Adrenal gland (tissue), 12 donors: ENCODE measurements around the gene C2CD3. TPM values are rescaled to one million over a fixed set of nuclear protein-coding genes. Genes with fewer than 3 reads are reported as not detected.

Experiments
- DNase-seq, 7 donors: peaks; one replicate each; pipeline ENCODE4 v3.0.0-alpha.2; 2019 to 2020
- H3K27ac ChIP-seq, 5 donors: fragments of 200-600 bp; sonication (generic) in 4 of 5; 1 replicate in 3 of 5; 2 replicates in 2 of 5; pipeline versions ENCODE4 v1.5.1 to v1.8.0; 2016 to 2020; ENCODE audit warnings: mild to moderate bottlenecking in 1 of 5
- H3K27me3 ChIP-seq: fragments of 200-600 bp; 2 replicates; pipeline ENCODE4 v1.8.0; 2021
- H3K36me3 ChIP-seq, 2 donors: fragments of 200-600 bp; replicated peaks in 1 of 2; 1 replicate in 1 of 2; 2 replicates in 1 of 2; pipeline versions ENCODE4 v1.5.1 to v1.8.0; 2018 to 2022
- H3K4me1 ChIP-seq, 2 donors: fragments of 200-600 bp; replicated peaks in 1 of 2; 1 replicate in 1 of 2; 2 replicates in 1 of 2; pipeline versions ENCODE4 v1.5.1 to v1.8.0; 2018 to 2021
- H3K4me3 ChIP-seq, 4 donors: fragments of 200-600 bp; sonication (generic) in 3 of 4; one replicate each; pipeline ENCODE4 v1.5.1; 2016 to 2018
- H3K9me3 ChIP-seq, 3 donors: fragments of 200-600 bp; sonication (generic) in 1 of 3; replicated peaks in 1 of 3; 1 replicate in 2 of 3; 2 replicates in 1 of 3; pipeline versions ENCODE4 v1.5.1 to v1.8.0; 2016 to 2021
- POLR2A ChIP-seq, 2 donors: fragments of 450-650 bp; IDR thresholded peaks; one replicate each; pipeline ENCODE4 v1.6.1; 2017; ENCODE audit warnings: antibody characterized with exemption in 2 of 2, mild to moderate bottlenecking in 2 of 2, moderate library complexity in 1 of 2
- WGBS, 4 donors: extraction: QIAGEN DNeasy Blood & Tissue Kit in 2 of 4; methylation state at CpG; one replicate each; pipeline versions ENCODE4 v1.1.5 to v1.1.7; 2013 to 2017; 5-methylcytosine and 5-hydroxymethylcytosine counted together
- intact Hi-C, 2 donors: fragments of 100-400 bp; cut with DNase I; formaldehyde crosslinking; loops; one replicate each; pipeline versions ENCODE4 v1.14.1 to v1.15.0; 2022 to 2023
- polyA plus RNA-seq, 3 donors: library from polyadenylated mRNA; stranded (reverse); fragments of 200-250 nt in 2 of 3; fragments of 350-450 nt in 1 of 3; fragmentation: Illumina TruSeq in 1 of 3; extraction: RNeasy Lipid Tissue Mini Kit (QIAGEN cat#74804) in 1 of 3; gene quantifications; one replicate each; pipeline ENCODE4 v1.2.3, GENCODE V29; 2013 to 2014
- total RNA-seq, 9 donors: library from RNA; depleted of rRNA in 4 of 9; stranded (reverse); fragments of >200 nt in 4 of 9; fragments of 120-200 nt in 1 of 9; fragmentation: NEBNext Ultra II Directional in 1 of 9; extraction: Animal tissue kit (Norgen Biotek cat#: 25700) in 1 of 9; gene quantifications; one replicate each; pipeline versions ENCODE4 v1.1.0 to v1.2.4, GENCODE V29; 2013 to 2023
- TF ChIP-seq, protein P1 (sequence below), 6 experiments: fragments of 450-650 bp in 4 of 6; fragments of 200-600 bp in 2 of 6; sonication (generic) in 1 of 6; IDR thresholded peaks; 1 replicate in 5 of 6; 2 replicates in 1 of 6; pipeline versions ENCODE4 v1.5.1 to v1.8.0; 2016 to 2021; ENCODE audit warnings: antibody characterized with exemption in 6 of 6, mild to moderate bottlenecking in 2 of 6, moderate library complexity in 1 of 6
- donor health status: healthy with polysubstance abuse.
- donor health status: Bipolar disorder and iron deficiency.
- donor health status: DM: yes; HTN: yes; CAD: no.
- donor health status: DM: no; HTN: no; CAD: no.
- donor health status: DM: no; HTN: no; CAD: no.
- donor health status: DM: yes; HTN: yes; CAD: no.

The C2CD3 gene
- total and polyA plus RNA-seq, 12 donors = 14.5 to 42.8 (median 25.5) TPM

DNA sequence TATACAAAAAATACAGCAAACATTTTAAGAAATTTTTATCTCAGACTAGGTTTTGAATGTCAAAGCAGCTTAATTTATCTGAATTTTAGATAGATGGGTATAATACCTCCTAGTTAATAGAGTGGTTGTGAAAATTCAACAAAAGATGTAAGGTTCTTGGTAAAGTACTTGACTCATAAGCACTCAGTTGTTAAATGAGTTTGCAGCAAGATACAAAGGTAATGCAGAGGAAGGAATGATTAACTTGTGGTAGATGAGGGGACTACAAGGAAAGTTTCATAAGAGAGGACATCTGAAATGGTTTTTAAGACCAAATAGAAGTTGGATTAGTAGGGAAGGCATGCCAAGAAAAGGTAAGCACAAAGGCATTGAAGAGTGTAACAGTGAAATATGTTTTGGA lies 37.7 kb upstream of the C2CD3 start:
- Histone ChIP-seq H3K27ac (no peak overlapping the region), H3K36me3 (peaks cover 0 to 17% of the 10 kb centered on the region in 2 donors), H3K9me3 (no peaks in the 10 kb centered on the region), H3K4me3 (no peak overlapping the region), H3K27me3 (no peaks in the 10 kb centered on the region), H3K4me1 (no peaks in the 10 kb centered on the region)
- no peak for DNase-seq
- TF ChIP-seq, protein P1, sequence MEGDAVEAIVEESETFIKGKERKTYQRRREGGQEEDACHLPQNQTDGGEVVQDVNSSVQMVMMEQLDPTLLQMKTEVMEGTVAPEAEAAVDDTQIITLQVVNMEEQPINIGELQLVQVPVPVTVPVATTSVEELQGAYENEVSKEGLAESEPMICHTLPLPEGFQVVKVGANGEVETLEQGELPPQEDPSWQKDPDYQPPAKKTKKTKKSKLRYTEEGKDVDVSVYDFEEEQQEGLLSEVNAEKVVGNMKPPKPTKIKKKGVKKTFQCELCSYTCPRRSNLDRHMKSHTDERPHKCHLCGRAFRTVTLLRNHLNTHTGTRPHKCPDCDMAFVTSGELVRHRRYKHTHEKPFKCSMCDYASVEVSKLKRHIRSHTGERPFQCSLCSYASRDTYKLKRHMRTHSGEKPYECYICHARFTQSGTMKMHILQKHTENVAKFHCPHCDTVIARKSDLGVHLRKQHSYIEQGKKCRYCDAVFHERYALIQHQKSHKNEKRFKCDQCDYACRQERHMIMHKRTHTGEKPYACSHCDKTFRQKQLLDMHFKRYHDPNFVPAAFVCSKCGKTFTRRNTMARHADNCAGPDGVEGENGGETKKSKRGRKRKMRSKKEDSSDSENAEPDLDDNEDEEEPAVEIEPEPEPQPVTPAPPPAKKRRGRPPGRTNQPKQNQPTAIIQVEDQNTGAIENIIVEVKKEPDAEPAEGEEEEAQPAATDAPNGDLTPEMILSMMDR (IDR thresholded peaks at IDR 0.05) = no peak
- TF ChIP-seq POLR2A (IDR thresholded peaks at IDR 0.05) = no peak
- intact Hi-C loops = no loop called here

DNA sequence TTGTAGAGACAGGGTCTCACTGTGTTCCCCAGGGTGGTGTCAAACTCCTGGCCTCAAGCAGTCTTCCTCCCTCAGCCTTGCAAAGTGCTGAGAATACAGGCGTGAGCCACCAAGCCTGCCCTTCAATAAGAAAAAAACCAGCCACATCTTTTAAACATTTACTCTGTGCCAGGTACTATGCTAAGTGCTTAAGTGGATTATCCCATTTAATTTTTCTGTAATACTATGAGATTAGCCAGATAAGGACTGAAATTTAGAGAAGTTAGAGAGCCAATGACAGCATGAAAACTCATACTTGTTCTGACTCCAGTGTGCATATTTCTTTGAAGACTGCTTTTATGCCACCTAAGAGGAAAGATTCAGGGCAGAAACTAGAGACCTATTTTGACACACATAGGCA lies 35.9 kb upstream of the C2CD3 start:
- peaks cover 0 to 17% of the 10 kb centered on the region in 2 donors for H3K36me3 ChIP-seq
- no peak overlapping the region for H3K4me3 ChIP-seq
- TF ChIP-seq, protein P1 (IDR thresholded peaks at IDR 0.05) = no peak
- TF ChIP-seq POLR2A (IDR thresholded peaks at IDR 0.05) = no peak
- no peak overlapping the region for H3K27ac ChIP-seq
- H3K4me1 ChIP-seq = peaks cover 0 to under 1% of the 10 kb centered on the region in 2 donors
- H3K9me3 ChIP-seq = no peaks in the 10 kb centered on the region
- WGBS, 4 donors = 72 to 100% (median 89%) methylated on average over 1 of the region's 1 CpG
- H3K27me3 ChIP-seq = no peaks in the 10 kb centered on the region
- intact Hi-C loops = no loop called here
- DNase-seq = no peak

DNA sequence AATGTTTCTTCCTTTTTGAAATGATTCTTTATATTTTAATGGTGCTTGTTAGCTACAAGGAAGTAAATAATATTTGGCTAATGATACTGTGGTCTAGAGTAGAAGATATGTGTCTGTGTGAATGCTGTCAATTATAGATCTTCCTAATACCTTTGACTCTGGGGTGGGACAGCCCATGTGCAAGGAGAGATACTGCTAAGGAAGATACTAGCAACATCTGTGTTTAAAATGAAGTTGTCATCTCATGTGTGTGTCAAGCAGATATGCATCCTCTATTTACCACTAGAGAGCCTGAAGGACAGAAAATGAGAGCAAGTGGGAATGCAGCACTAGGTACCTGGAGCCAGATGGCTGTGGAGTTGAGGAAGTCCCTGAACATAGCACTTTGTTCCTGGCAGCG lies 34.4 kb upstream of the C2CD3 start:
- H3K9me3 ChIP-seq = no peaks in the 10 kb centered on the region
- H3K27me3 ChIP-seq = no peaks in the 10 kb centered on the region
- no peak overlapping the region for H3K4me3 ChIP-seq
- TF ChIP-seq, protein P1 (IDR thresholded peaks at IDR 0.05) = no peak
- no peak for TF ChIP-seq POLR2A (IDR thresholded peaks at IDR 0.05)
- H3K36me3 ChIP-seq = peaks cover 0 to 17% of the 10 kb centered on the region in 2 donors
- DNase-seq = no peak
- H3K27ac ChIP-seq = no peak overlapping the region
- WGBS, 4 donors = 89 to 100% (median 95%) methylated on average over 1 of the region's 1 CpG
- intact Hi-C loops = no loop called here
- H3K4me1 ChIP-seq = peaks cover 0 to 4% of the 10 kb centered on the region in 2 donors

GRCh38 chr11:74204701-74205100 lies 33.9 kb upstream of the C2CD3 start:
- WGBS, 4 donors = 95 to 100% (median 98%) methylated on average over 1 of the region's 1 CpG
- H3K36me3 ChIP-seq = peaks cover 0 to 14% of the 10 kb centered on the region in 2 donors
- H3K4me1 ChIP-seq = peaks cover 0 to 4% of the 10 kb centered on the region in 2 donors
- no peak overlapping the region for H3K4me3 ChIP-seq
- TF ChIP-seq, protein P1 (IDR thresholded peaks at IDR 0.05) = no peak
- no peak for TF ChIP-seq POLR2A (IDR thresholded peaks at IDR 0.05)
- no peak for DNase-seq
- H3K9me3 ChIP-seq = no peaks in the 10 kb centered on the region
- H3K27ac ChIP-seq = no peak overlapping the region
- H3K27me3 ChIP-seq = no peaks in the 10 kb centered on the region
- intact Hi-C loops = no loop called here
